ENCODE results near the gene BCOR. TPM values are rescaled to one million over a fixed set of nuclear protein-coding genes. Genes with fewer than 3 reads are reported as not detected.

BCOR gene
- total RNA-seq, 1 experiment from 2014 or later, result 58.8 TPM

GRCh38 chrX:40142417-40142816, 44.7 kb upstream of the BCOR start:
- no peaks in the 10 kb centered on the region for H3K27me3 ChIP-seq (replicated peaks; ENCODE audit: insufficient read depth, low read depth, low read length, poor library complexity)
- no TSS peak for BruUV-seq (replicated peaks)
- no peaks in the 10 kb centered on the region for H3K9me3 ChIP-seq (ENCODE audit: low read depth, low read length, poor library complexity, severe bottlenecking)
- H3K27ac ChIP-seq (ENCODE audit: low read depth, low read length, poor library complexity, severe bottlenecking), result no peak overlapping the region
- no peak for DNase-seq (ENCODE audit: low spot score)
- POLR2A ChIA-PET (ENCODE audit: low non-redundant PET), result no interaction called here
- H3K36me3 ChIP-seq (ENCODE audit: insufficient read depth, low read length, poor library complexity, severe bottlenecking), result no peaks in the 10 kb centered on the region
- no peak overlapping the region for H3K4me3 ChIP-seq (ENCODE audit: low read depth, low read length, poor library complexity, severe bottlenecking)
- TF ChIP-seq CTCF (conservative IDR thresholded peaks at IDR 0.05; ENCODE audit: low read depth, low read length) (no peak), EZH2 (IDR thresholded peaks at IDR 0.05; ENCODE audit: borderline replicate concordance, low read depth, low read length, poor library complexity, severe bottlenecking) (no peak)
- peaks cover 18% of the 10 kb centered on the region for H3K4me1 ChIP-seq (ENCODE audit: insufficient read depth, low read length, poor library complexity, severe bottlenecking)
- intact Hi-C loops (cut with micrococcal nuclease; ENCODE audit: unreplicated experiment), result no loop called here
- CTCF ChIA-PET, result no interaction called here

- POLR2A ChIA-PET (ENCODE audit: low non-redundant PET), result interaction anchor here (0.6 kb wide), 1 partner anchor 80 kb away, joined by 5 read pairs; no protein-coding TSS in a partner anchor
- Histone ChIP-seq H3K27ac (ENCODE audit: low read depth, low read length, poor library complexity, severe bottlenecking) (no peak overlapping the region), H3K9me3 (ENCODE audit: low read depth, low read length, poor library complexity, severe bottlenecking) (no peaks in the 10 kb centered on the region), H3K36me3 (ENCODE audit: insufficient read depth, low read length, poor library complexity, severe bottlenecking) (no peaks in the 10 kb centered on the region), H3K4me1 (ENCODE audit: insufficient read depth, low read length, poor library complexity, severe bottlenecking) (peaks cover 11% of the 10 kb centered on the region), H3K27me3 (replicated peaks; ENCODE audit: insufficient read depth, low read depth, low read length, poor library complexity) (no peaks in the 10 kb centered on the region), H3K4me3 (ENCODE audit: low read depth, low read length, poor library complexity, severe bottlenecking) (no peak overlapping the region)
- BruUV-seq (replicated peaks), result no TSS peak
- intact Hi-C loops (cut with micrococcal nuclease; ENCODE audit: unreplicated experiment), result no loop called here
- CTCF ChIA-PET, result no interaction called here
- TF ChIP-seq CTCF (conservative IDR thresholded peaks at IDR 0.05; ENCODE audit: low read depth, low read length) (no peak), EZH2 (IDR thresholded peaks at IDR 0.05; ENCODE audit: borderline replicate concordance, low read depth, low read length, poor library complexity, severe bottlenecking) (no peak)
- DNase-seq (ENCODE audit: low spot score), result no peak
These were observed 43.1 kb upstream of the BCOR start for GRCh38 chrX:40140706-40141499.

- Histone ChIP-seq H3K27me3 (replicated peaks; ENCODE audit: insufficient read depth, low read depth, low read length, poor library complexity) (no peaks in the 10 kb centered on the region), H3K4me3 (ENCODE audit: low read depth, low read length, poor library complexity, severe bottlenecking) (no peak overlapping the region), H3K36me3 (ENCODE audit: insufficient read depth, low read length, poor library complexity, severe bottlenecking) (no peaks in the 10 kb centered on the region), H3K9me3 (ENCODE audit: low read depth, low read length, poor library complexity, severe bottlenecking) (no peaks in the 10 kb centered on the region), H3K27ac (ENCODE audit: low read depth, low read length, poor library complexity, severe bottlenecking) (no peak overlapping the region), H3K4me1 (ENCODE audit: insufficient read depth, low read length, poor library complexity, severe bottlenecking) (peaks cover 7% of the 10 kb centered on the region)
- CTCF ChIA-PET, result no interaction called here
- intact Hi-C loops (cut with micrococcal nuclease; ENCODE audit: unreplicated experiment), result no loop called here
- TF ChIP-seq EZH2 (IDR thresholded peaks at IDR 0.05; ENCODE audit: borderline replicate concordance, low read depth, low read length, poor library complexity, severe bottlenecking) (no peak), CTCF (conservative IDR thresholded peaks at IDR 0.05; ENCODE audit: low read depth, low read length) (no peak)
- no TSS peak for BruUV-seq (replicated peaks)
- POLR2A ChIA-PET (ENCODE audit: low non-redundant PET), result no interaction called here
- no peak for DNase-seq (ENCODE audit: low spot score)
These were observed 35.0 kb upstream of the BCOR start for GRCh38 chrX:40132751-40133150.
